HG02885 (cell line): ENCODE measurements around the gene CENPK.
"Not testable (repeated sequence)": the region's sequence is repeated elsewhere in the genome, so short reads cannot be mapped to it uniquely, and the experiment has no call there.

Experiments used
- ATAC-seq: cut with Tn5 transposase; IDR thresholded peaks from one replicate; pipeline ENCODE4 v1.9.1; 2021; ENCODE audit warnings: mild to moderate bottlenecking; ENCODE audit not compliant: unreplicated experiment, poor library complexity

CENPK gene

DNA sequence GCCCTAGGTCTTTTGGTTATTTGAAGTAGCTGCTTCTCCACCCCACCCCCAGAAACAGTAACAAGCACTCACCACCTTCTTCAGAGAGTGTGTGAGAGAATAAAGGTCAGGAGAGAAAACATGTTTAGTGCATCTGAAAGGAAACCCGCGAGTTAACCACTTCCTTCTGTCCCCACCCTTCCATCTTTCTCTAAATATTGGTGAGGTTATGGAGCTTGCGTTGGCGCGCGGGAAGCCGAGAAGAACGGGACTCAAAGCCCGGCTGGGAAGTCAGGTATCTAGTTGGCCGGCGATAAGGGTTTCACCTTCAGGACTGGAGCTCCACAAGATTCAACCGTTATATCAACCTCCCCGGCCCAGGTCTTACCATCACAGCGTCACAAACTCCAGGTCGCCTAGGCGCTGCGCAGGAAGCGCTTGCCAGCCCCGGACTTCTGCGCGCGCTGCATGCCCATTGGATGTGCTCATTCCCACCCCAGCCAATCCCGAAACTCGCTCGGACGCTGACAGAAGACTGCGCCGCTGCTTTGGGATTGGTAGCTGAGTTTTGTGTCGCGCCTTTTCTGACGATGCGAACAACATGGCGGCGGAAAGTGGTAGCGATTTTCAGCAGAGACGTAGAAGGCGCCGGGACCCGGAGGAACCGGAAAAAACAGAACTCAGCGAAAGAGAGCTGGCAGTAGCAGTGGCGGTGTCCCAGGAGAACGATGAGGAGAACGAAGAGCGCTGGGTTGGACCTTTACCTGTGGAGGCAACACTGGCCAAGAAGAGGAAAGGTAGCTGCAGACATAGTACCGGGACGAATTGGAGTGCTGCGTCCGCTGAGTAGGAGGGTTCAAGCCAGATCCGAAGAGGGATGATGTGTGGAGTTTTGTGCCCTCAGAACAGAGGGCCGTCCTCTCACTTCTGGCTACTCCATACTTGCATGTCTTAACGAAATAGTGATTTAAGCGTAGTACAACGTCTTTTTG lies at the start of gene CENPK, which contains the start of gene PPWD1:
TSS of gene CENPK (minus strand) at position 438 of the 971 bp plus-strand sequence. CDS start 8,261 bp downstream, outside the sequence.
TSS of gene PPWD1 (plus strand) at position 566 of the 971 bp plus-strand sequence. CDS start at position 581, 15 bp downstream.
- ATAC-seq: peak; percentile 99

GRCh38 chr5:65612298-65612907 lies 49.4 kb upstream of the CENPK start:
- ATAC-seq: no peak

DNA sequence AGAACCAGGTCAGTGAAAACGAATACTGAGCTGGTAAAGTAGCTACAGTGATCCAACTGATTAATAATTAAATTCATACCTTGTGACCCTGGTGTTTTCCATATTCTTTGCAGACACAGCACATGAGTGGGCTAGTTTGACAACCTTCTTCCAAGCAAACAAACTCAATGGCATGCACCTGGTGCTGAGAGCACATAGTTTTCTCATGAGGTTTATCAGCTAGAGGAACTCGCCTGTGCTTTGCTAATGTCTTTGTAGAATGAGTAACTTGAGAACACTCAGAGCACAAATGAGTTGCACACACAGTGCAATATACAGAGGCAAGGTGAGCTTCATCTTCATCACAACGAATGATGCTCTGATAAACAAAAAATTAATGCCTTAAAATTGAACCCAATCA lies 48.6 kb upstream of the CENPK start:
- no peak for ATAC-seq

GRCh38 chr5:65601761-65602160 lies 38.8 kb upstream of the CENPK start:
- not testable (repeated sequence) for ATAC-seq

DNA sequence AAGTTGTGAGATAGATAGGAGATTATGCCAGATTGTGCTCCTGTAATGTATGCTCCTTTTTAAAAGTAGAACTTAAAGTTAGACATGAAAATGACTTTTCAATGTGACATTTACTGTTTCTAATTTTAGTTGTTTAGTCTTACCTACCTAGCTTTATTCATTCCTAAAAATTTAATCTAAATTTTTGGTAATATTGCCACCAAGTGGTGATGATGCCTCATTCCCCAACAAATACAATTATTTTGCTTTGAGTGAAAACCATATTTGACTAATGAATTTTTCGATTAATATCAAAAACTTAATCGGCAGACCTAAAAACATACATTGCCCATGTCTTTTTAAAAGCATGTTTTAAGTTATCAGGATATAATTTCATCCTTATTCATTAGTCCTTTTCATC lies 25.7 kb upstream of the CENPK start:
- ATAC-seq: no peak

DNA sequence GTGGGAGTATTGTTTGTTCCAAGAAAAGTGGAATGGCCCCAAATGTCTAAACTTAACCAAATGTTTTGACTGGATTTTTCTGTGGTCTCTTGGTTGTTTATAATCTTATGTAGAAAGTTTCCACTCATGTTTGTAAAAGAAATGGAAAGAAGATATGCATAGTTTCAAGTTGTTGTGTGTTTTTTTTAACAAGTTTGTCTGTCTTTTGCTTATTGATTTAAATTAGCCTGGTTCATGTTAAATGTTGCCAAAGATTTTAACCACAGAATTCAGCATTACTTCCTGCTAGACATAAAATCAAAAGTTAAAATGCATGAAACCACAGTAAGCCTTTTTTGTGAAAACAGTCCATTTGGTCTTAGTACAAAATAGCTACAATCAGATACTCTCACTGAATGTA lies 14.2 kb upstream of the CENPK start:
- ATAC-seq: no peak

GRCh38 chr5:65570598-65571226 lies 7.7 kb upstream of the CENPK start:
- no peak for ATAC-seq

GRCh38 chr5:65566505-65566904 lies 3.5 kb upstream of the CENPK start:
- ATAC-seq: no peak

GRCh38 chr5:65563777-65564176 lies 809 bp upstream of the CENPK start:
- no peak for ATAC-seq

DNA sequence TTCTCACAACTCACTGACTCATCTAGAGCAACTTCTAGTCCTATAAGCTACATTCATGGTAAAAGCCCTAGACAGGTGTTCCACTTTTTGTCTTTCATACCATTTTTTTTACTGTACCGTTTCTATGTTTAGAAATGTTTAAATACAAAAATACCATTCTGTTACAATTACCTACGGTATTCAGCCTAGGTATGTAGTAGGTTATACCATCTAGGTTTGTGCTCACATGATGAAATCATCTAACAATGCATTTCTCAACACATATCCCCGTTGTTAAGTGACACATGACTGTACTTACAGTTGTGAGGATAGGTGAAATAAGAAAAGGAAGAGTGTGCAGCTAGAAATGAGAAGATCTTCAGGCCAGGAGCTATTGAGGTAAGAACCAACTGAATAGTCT lies 6.2 kb downstream of the CENPK start:
- no peak for ATAC-seq

DNA sequence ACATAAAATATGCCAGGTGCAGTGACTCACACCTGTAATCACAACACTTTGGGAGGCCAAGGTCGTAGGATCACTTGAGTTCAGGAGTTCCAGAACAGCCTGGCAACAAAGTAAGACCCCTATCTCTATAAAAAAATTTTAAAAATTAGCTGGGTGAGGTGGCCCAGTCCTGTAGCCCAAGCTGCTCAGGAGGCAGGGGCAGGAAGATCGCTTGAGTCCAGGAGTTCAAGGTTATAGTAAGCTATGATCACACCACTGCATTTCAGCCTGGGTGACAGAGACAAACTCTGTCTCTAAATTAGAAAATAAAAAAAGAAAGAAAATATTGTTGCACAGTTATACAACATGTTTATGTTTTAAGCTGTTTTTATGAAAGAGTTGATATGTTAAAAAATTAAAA lies 6.8 kb downstream of the CENPK start:
- ATAC-seq: no peak

DNA sequence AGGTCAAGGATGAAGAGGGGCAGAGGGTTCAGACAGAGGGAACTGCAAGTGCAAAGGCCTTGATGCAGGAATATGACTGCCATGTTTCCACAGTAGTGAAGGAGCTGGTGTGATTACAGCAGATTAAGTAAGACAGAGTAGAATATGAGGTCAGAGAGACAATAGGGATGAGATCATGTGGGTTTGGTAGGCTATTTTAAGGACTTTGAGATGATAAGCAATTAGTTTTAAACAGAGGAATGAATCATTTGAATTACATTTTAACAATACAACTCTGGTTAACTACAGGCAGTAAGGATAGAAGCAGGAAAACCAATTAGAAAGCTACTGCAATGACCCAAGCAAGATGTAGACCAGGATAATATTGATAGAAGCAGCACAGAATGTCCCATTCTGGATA lies 7.7 kb downstream of the CENPK start:
- ATAC-seq: no peak

DNA sequence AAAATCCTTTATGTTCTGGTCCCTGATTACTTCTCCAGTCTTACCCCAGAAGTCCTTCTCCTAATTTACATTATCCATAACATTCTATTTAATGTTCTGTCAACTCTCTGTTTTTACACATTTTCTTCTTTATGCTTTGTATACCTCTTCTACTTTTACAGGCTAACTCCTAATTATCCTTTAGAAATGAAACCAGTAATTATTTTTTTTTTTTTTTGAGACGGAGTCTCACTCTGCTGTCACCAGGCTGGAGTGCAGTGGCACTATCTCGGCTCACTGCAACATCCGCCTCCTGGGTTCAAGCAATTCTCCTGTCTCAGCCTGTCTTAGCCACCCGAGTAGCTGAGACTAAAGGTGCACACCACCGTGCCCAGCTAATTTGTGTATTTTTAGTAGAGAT lies 9.0 kb downstream of the CENPK start:
- ATAC-seq: no peak

GRCh38 chr5:65548281-65548680 lies 14.7 kb downstream of the CENPK start:
- ATAC-seq: no peak

GRCh38 chr5:65546141-65546540 lies 16.8 kb downstream of the CENPK start:
- no peak for ATAC-seq

DNA sequence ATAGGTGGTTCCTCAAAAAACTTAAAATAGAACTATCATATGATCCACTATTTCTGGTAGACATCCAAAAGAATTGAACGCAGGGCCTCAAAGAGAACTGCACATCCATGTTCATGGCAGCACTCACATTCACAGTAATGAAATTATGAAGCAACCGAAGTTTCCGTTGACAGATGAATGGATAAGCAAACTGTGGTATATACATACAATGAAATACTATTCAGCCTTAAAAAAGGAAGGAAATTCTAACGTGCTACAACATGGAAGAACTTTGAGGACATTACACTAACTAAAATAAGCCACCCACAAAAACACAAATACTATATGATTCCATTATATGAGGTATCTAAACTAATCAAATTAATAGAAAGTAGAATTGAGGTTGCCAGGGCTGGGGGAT lies 18.5 kb downstream of the CENPK start:
- ATAC-seq: no peak

DNA sequence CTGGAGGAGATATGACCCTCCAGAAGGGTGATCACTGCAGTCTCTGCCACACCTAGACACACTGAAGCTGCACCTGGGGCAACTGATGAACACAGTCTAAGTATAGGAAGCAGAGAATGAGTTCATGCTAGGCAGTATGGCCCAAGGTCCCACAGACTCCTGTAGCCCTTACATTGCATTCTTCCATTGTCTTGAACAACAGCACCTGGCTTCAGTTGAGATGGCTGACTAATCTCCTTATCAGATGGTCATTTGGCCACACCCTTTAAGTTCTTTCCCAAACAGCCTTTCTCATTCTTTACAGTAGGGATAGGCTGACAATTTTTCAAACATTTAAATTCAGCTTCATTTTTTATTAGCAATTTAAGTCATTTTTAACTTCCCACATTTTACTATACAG lies 23.1 kb downstream of the CENPK start:
- ATAC-seq: no peak

DNA sequence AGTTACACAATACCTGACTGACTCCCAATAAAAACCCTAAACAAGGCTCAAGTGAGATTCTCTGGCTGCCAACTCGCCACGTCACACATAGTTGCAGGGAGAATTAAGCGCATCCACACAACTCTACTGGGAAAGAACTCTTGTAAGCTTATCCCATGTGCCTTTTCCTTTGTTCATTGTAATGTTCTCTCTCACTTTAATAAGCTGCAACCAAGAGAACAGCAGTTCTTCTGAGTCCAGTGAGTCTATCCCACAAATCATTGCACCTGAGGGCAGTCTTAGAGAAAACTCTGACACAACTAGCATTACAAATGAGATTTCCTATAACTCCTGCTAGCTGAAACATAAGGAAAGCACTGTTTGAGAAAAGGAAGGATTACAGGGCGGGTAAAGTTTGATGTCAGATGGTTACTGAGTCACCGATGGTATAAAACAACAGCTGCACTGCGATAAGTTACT lies 27.4 kb downstream of the CENPK start:
- no peak for ATAC-seq

- no peak for ATAC-seq
These were observed 32.1 kb downstream of the CENPK start for GRCh38 chr5:65530904-65531303.

DNA sequence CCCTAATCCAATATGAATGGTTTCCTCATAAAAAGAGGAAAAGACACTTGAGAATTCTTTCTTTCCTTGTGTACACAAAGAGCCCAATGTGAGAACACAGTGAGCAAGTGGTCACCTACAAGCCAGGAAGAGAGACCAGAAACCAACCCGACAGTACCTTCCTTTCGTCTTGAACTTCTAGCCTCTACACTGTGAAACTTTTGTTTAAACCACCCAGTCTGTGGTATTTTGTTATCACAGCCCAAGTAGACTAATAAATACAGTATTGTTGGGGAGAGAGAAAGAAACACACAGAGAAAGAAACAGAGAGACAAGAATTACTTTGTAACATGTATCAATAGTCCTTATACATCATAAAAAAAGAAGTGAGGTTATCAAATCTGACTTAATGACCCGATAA lies 37.2 kb downstream of the CENPK start:
- no peak for ATAC-seq
